ENCODE data around the gene FCMR. TPM values are rescaled to one million over a fixed set of nuclear protein-coding genes. Genes with fewer than 3 reads are reported as not detected.

FCMR gene
- total and polyA plus RNA-seq, 4 donors, result 0.70 to 3.6 (median 1.7) TPM

GRCh38 chr1:206954459-206955342 lies 33.0 kb upstream of the FCMR start:
- Histone ChIP-seq H3K36me3 (ENCODE audit: control insufficient read depth in 4 of 4, insufficient read depth in 3 of 4, low read depth in 1 of 4, low read length in 3 of 4) (no peaks in the 10 kb centered on the region), H3K27me3 (ENCODE audit: control insufficient read depth in 4 of 4, insufficient read depth in 4 of 4, low read length in 3 of 4) (no peaks in the 10 kb centered on the region), H3K4me3 (ENCODE audit: low read depth in 1 of 3, low read length in 3 of 3) (no peak overlapping the region), H3K9ac (ENCODE audit: low read depth in 1 of 2, low read length in 2 of 2) (no peak overlapping the region), H3K9me3 (ENCODE audit: control insufficient read depth in 4 of 4, low read length in 3 of 4) (peaks cover 0 to 2% (median 0%) of the 10 kb centered on the region in 4 donors), H3K27ac (ENCODE audit: low read depth in 1 of 2, low read length in 2 of 2) (no peak overlapping the region), H3K4me1 (ENCODE audit: control insufficient read depth in 4 of 4, insufficient read depth in 4 of 4, low read length in 3 of 4) (peaks cover 19 to 62% (median 57%) of the 10 kb centered on the region in 4 donors)
- no peak for TF ChIP-seq EGR1 (IDR thresholded peaks at IDR 0.05; ENCODE audit: low read depth in 2 of 2)
- TF ChIP-seq SP1 (IDR thresholded peaks at IDR 0.05), result no peak
- no peak for TF ChIP-seq NR2F2 (IDR thresholded peaks at IDR 0.05)
- TF ChIP-seq FOXA1 (IDR thresholded peaks at IDR 0.05), result no peak
- no peak for TF ChIP-seq MAX (IDR thresholded peaks at IDR 0.05)
- WGBS, result 71% methylated on average over 10 of the region's 10 CpGs
- no peak for DNase-seq (ENCODE audit: low spot score)

GRCh38 chr1:206953626-206954025 lies 31.9 kb upstream of the FCMR start:
- no peaks in the 10 kb centered on the region for H3K27me3 ChIP-seq (ENCODE audit: control insufficient read depth in 4 of 4, insufficient read depth in 4 of 4, low read length in 3 of 4)

GRCh38 chr1:206953126-206953525 lies 31.4 kb upstream of the FCMR start:
- no peak overlapping the region for H3K9ac ChIP-seq (ENCODE audit: low read depth in 1 of 2, low read length in 2 of 2)
- H3K4me3 ChIP-seq (ENCODE audit: low read depth in 1 of 3, low read length in 3 of 3), result no peak overlapping the region
- WGBS, result 77% methylated on average over 3 of the region's 3 CpGs
- H3K27me3 ChIP-seq (ENCODE audit: control insufficient read depth in 4 of 4, insufficient read depth in 4 of 4, low read length in 3 of 4), result no peaks in the 10 kb centered on the region
- TF ChIP-seq JUND (IDR thresholded peaks at IDR 0.05) (no peak), ZBTB33 (IDR thresholded peaks at IDR 0.05) (no peak), EGR1 (IDR thresholded peaks at IDR 0.05; ENCODE audit: low read depth in 2 of 2) (no peak), FOXA1 (IDR thresholded peaks at IDR 0.05) (no peak), HNF4G (IDR thresholded peaks at IDR 0.05) (no peak), TAF1 (conservative IDR thresholded peaks at IDR 0.05) (no peak), ATF3 (IDR thresholded peaks at IDR 0.05) (no peak), NR2F2 (IDR thresholded peaks at IDR 0.05) (no peak), FOXA2 (IDR thresholded peaks at IDR 0.05) (no peak), MAX (IDR thresholded peaks at IDR 0.05) (no peak), YY1 (IDR thresholded peaks at IDR 0.05) (no peak), SP1 (IDR thresholded peaks at IDR 0.05) (no peak), RXRA (IDR thresholded peaks at IDR 0.05) (no peak), RAD21 (IDR thresholded peaks at IDR 0.05) (no peak), HNF4A (conservative IDR thresholded peaks at IDR 0.05) (no peak), REST (IDR thresholded peaks at IDR 0.05) (no peak)
- peaks cover 21 to 76% (median 70%) of the 10 kb centered on the region in 4 donors for H3K4me1 ChIP-seq (ENCODE audit: control insufficient read depth in 4 of 4, insufficient read depth in 4 of 4, low read length in 3 of 4)
- DNase-seq (ENCODE audit: low spot score), result no peak
- H3K9me3 ChIP-seq (ENCODE audit: control insufficient read depth in 4 of 4, low read length in 3 of 4), result peaks cover 0 to 2% (median 0%) of the 10 kb centered on the region in 4 donors
- peak overlapping the region in 1 of 2 donors; percentile 46 for H3K27ac ChIP-seq (ENCODE audit: low read depth in 1 of 2, low read length in 2 of 2)
- no peaks in the 10 kb centered on the region for H3K36me3 ChIP-seq (ENCODE audit: control insufficient read depth in 4 of 4, insufficient read depth in 3 of 4, low read depth in 1 of 4, low read length in 3 of 4)

More at GRCh38 chr1:206953626-206954025, 31.9 kb upstream of the FCMR start:
- no peak overlapping the region for H3K27ac ChIP-seq (ENCODE audit: low read depth in 1 of 2, low read length in 2 of 2)
- 68% methylated on average over 2 of the region's 2 CpGs for WGBS
- peaks cover 19 to 71% (median 67%) of the 10 kb centered on the region in 4 donors for H3K4me1 ChIP-seq (ENCODE audit: control insufficient read depth in 4 of 4, insufficient read depth in 4 of 4, low read length in 3 of 4)
- TF ChIP-seq YY1 (IDR thresholded peaks at IDR 0.05), result no peak
- no peak overlapping the region for H3K4me3 ChIP-seq (ENCODE audit: low read depth in 1 of 3, low read length in 3 of 3)
- DNase-seq (ENCODE audit: low spot score), result no peak
- H3K36me3 ChIP-seq (ENCODE audit: control insufficient read depth in 4 of 4, insufficient read depth in 3 of 4, low read depth in 1 of 4, low read length in 3 of 4), result no peaks in the 10 kb centered on the region
- peaks cover 0 to 2% (median 0%) of the 10 kb centered on the region in 4 donors for H3K9me3 ChIP-seq (ENCODE audit: control insufficient read depth in 4 of 4, low read length in 3 of 4)
- H3K9ac ChIP-seq (ENCODE audit: low read depth in 1 of 2, low read length in 2 of 2), result no peak overlapping the region

All from liver (tissue), 9 donors.